K562 (cell line): Measurements from ENCODE around the gene LAMTOR5. TPM values are rescaled to one million over a fixed set of nuclear protein-coding genes. Genes with fewer than 3 reads are reported as not detected.

Experiments used
- ARID3B ChIP-seq: fragments of 250-450 bp; sonication (Bioruptor Pico); IDR thresholded peaks from 2 replicates; pipeline ENCODE4 v1.4.0; 2020; ENCODE audit warnings: borderline replicate concordance
- ASH1L ChIP-seq: fragments of 450-650 bp; IDR thresholded peaks from 2 replicates; pipeline ENCODE4 v1.6.1; 2018; ENCODE audit warnings: borderline replicate concordance, mild to moderate bottlenecking, low read depth; ENCODE audit not compliant: partially characterized antibody
- ETV5 ChIP-seq: sonication (generic); formaldehyde crosslinking; IDR thresholded peaks from 2 replicates; pipeline ENCODE4 v1.4.0; 2020; ENCODE audit warnings: low read depth, mild to moderate bottlenecking, missing genetic modification reagents
- KAT8 ChIP-seq: fragments of 450-650 bp; IDR thresholded peaks from 2 replicates; pipeline ENCODE4 v1.6.1; 2016; ENCODE audit warnings: low read depth, mild to moderate bottlenecking
- MCM3 ChIP-seq: fragments of 450-650 bp; IDR thresholded peaks from 2 replicates; pipeline ENCODE4 v1.6.1; 2016
- PRMT5 ChIP-seq: sonication (generic); formaldehyde crosslinking; IDR thresholded peaks from 2 replicates; pipeline ENCODE4 v1.5.0; 2020; ENCODE audit warnings: missing genetic modification reagents
- PTTG1 ChIP-seq: fragments of 450-650 bp; IDR thresholded peaks from 2 replicates; pipeline ENCODE4 v1.6.1; 2016; ENCODE audit warnings: low read depth, mild to moderate bottlenecking, missing genetic modification characterization, missing compliant biosample characterization
- YY1 ChIP-seq, 3 experiments: IDR thresholded peaks; 2 replicates each; pipeline ENCODE4 v1.6.1; 2011; ENCODE audit warnings: low read length in 2 of 3, mild to moderate bottlenecking in 2 of 3, moderate library complexity in 2 of 3, borderline replicate concordance in 1 of 3, control low read depth in 1 of 3, low read depth in 1 of 3; ENCODE audit not compliant: insufficient read depth in 3 of 3, insufficient replicate concordance in 2 of 3, control insufficient read depth in 1 of 3, insufficient read length in 1 of 3; ENCODE audit errors: extremely low read depth in 1 of 3
- ZBED1 ChIP-seq: IDR thresholded peaks from 2 replicates; pipeline ENCODE4 v1.6.1; 2014
- ZFP91 ChIP-seq: sonication (generic); formaldehyde crosslinking; IDR thresholded peaks from 2 replicates; pipeline ENCODE4 v1.8.0; 2022; ENCODE audit warnings: mild to moderate bottlenecking, missing genetic modification reagents
- ZNF12 ChIP-seq: sonication (generic); formaldehyde crosslinking; IDR thresholded peaks from 2 replicates; pipeline ENCODE4 v1.4.0; 2020; ENCODE audit warnings: mild to moderate bottlenecking, missing genetic modification reagents
- ZNF318 ChIP-seq, 2 experiments: fragments of 450-650 bp; IDR thresholded peaks; 2 replicates each; pipeline ENCODE4 v1.6.1; 2016; ENCODE audit warnings: mild to moderate bottlenecking in 2 of 2, borderline replicate concordance in 1 of 2, low read depth in 1 of 2, moderate library complexity in 1 of 2
- ZNF384 ChIP-seq: IDR thresholded peaks from 2 replicates; pipeline ENCODE4 v1.6.1; 2012; ENCODE audit warnings: low read depth, low read length, improper control_type of control experiment
- ZNF695 ChIP-seq: fragments of 450-650 bp; formaldehyde crosslinking; IDR thresholded peaks from 2 replicates; pipeline ENCODE4 v1.4.0; 2020; ENCODE audit warnings: mild to moderate bottlenecking, moderate library complexity
- polyA plus RNA-seq, 8 experiments: library from polyadenylated mRNA; depleted of rRNA in 4 of 8; stranded (reverse) in 5 of 8; unstranded in 3 of 8; fragments of >200 nt; fragmentation: Nextera tagmentation in 2 of 8; fragmentation: Illumina TruSeq in 1 of 8; extraction: Ambion mirVana in 2 of 8; extraction: Trizol in 1 of 8; gene quantifications; 2 replicates each; pipeline versions ENCODE4 v1.2.1 to v1.2.3, GENCODE V29; 2011 to 2014; ENCODE audit warnings: inconsistent platforms in 1 of 8, missing spikeins in 1 of 8
- total RNA-seq, 7 experiments: library from RNA; depleted of rRNA in 6 of 7; stranded (reverse); fragments of >200 nt in 6 of 7; fragmentation: Illumina TruSeq in 2 of 7; extraction: Trizol in 2 of 7; gene quantifications; 2 replicates each; pipeline versions ENCODE4 v1.2.1 to v1.2.3, GENCODE V29; 2011 to 2021; ENCODE audit warnings: low replicate concordance in 1 of 7

LAMTOR5 gene
- total and polyA plus RNA-seq, 9 of the 15 experiments (the other 6 are each of a cell fraction or from before 2014, with no cell fraction given), result 118 to 712 (median 241) TPM

GRCh38 chr1:110438893-110439292 lies 31.4 kb upstream of the LAMTOR5 start (continued):
- TF ChIP-seq ZFP91 (no peak), PRMT5 (CRISPR knock-in tag) (no peak), ASH1L (no peak), ZNF12 (no peak), YY1 (IDR thresholded peaks at IDR 0.05; ENCODE audit: borderline replicate concordance in 1 of 3, control insufficient read depth in 1 of 3, extremely low read depth in 1 of 3, insufficient read depth in 3 of 3, insufficient read length in 1 of 3, insufficient replicate concordance in 2 of 3, low read depth in 1 of 3, low read length in 2 of 3) (no peak), KAT8 (no peak), PTTG1 (tag) (no peak), ZNF318 (IDR thresholded peaks at IDR 0.05; ENCODE audit: borderline replicate concordance in 1 of 2, low read depth in 1 of 2) (no peak), ZBED1 (no peak), MCM3 (no peak), ZNF384 (no peak), ARID3B (CRISPR knock-in tag) (no peak), ETV5 (0 out of 2 replicates have a peak, but pooled peaks have one; percentile 52), ZNF695 (CRISPR knock-in tag) (no peak)
